Osteocyte (in vitro differentiated cells): Measurements from ENCODE around the gene CD93. TPM values are rescaled to one million over a fixed set of nuclear protein-coding genes. Genes with fewer than 3 reads are reported as not detected.

Experiments used
- DNase-seq: peaks from one replicate; pipeline ENCODE4 v3.0.0; 2021; ENCODE audit warnings: mixed read lengths; ENCODE audit not compliant: unreplicated experiment; ENCODE audit errors: extremely low spot score
- H3K27ac Mint-ChIP-seq: one replicate; pipeline ENCODE4 v1.8.0; 2021; ENCODE audit warnings: mild to moderate bottlenecking, mixed read lengths; ENCODE audit not compliant: unreplicated experiment
- H3K27me3 Mint-ChIP-seq: one replicate; pipeline ENCODE4 v1.8.0; 2021; ENCODE audit warnings: mixed read lengths; ENCODE audit not compliant: unreplicated experiment
- H3K36me3 Mint-ChIP-seq: one replicate; pipeline ENCODE4 v1.8.0; 2021; ENCODE audit warnings: mixed read lengths; ENCODE audit not compliant: unreplicated experiment
- H3K4me1 Mint-ChIP-seq: one replicate; pipeline ENCODE4 v1.8.0; 2021; ENCODE audit warnings: mixed read lengths; ENCODE audit not compliant: unreplicated experiment
- H3K4me3 Mint-ChIP-seq: one replicate; pipeline ENCODE4 v1.8.0; 2021; ENCODE audit warnings: mild to moderate bottlenecking, moderate library complexity, mixed read lengths; ENCODE audit not compliant: unreplicated experiment
- H3K9me3 Mint-ChIP-seq: one replicate; pipeline ENCODE4 v1.8.0; 2021; ENCODE audit warnings: mixed read lengths; ENCODE audit not compliant: unreplicated experiment
- CTCF ChIP-seq: fragments of 200-600 bp; sonication (generic); IDR thresholded peaks from 2 replicates; pipeline ENCODE4 v1.5.0; 2021; ENCODE audit warnings: antibody characterized with exemption, mild to moderate bottlenecking, moderate library complexity
- total RNA-seq: library from RNA; stranded (reverse); gene quantifications from 2 replicates; pipeline ENCODE4 v1.2.1, GENCODE V29; 2021

The CD93 gene
- total RNA-seq, 1 donor from 2014 or later = 0.21 TPM

- TF ChIP-seq CTCF = no peak
- Mint-ChIP-seq H3K4me3 (no peak within 1 kb of the TSS), H3K4me1 (peaks cover 16% of the 10 kb centered on the region), H3K36me3 (no peaks in the 10 kb centered on the region), H3K9me3 (no peaks in the 10 kb centered on the region), H3K27ac (no peak within 1 kb of the TSS), H3K27me3 (no peaks in the 10 kb centered on the region)
- DNase-seq = no peak
Observed at GRCh38 chr20:23034721-23035671, 51.1 kb downstream of the CD93 start, which contains the start of gene SSTR4. SSTR4 (plus strand) TSS chr20:23035312; CDS start chr20:23035484, 172 bp downstream.

GRCh38 chr20:23033918-23034317 is 52.2 kb downstream of the CD93 start:
- TF ChIP-seq CTCF = no peak
- Mint-ChIP-seq H3K4me3 (no peak overlapping the region), H3K9me3 (no peaks in the 10 kb centered on the region), H3K27me3 (no peaks in the 10 kb centered on the region), H3K4me1 (peaks cover 5% of the 10 kb centered on the region), H3K27ac (no peak overlapping the region), H3K36me3 (no peaks in the 10 kb centered on the region)
- no peak for DNase-seq

- H3K27me3 Mint-ChIP-seq = no peaks in the 10 kb centered on the region
- H3K9me3 Mint-ChIP-seq = no peaks in the 10 kb centered on the region
- H3K27ac Mint-ChIP-seq = no peak overlapping the region
- H3K4me3 Mint-ChIP-seq = no peak overlapping the region
- H3K4me1 Mint-ChIP-seq = peaks cover 5% of the 10 kb centered on the region
- no peaks in the 10 kb centered on the region for H3K36me3 Mint-ChIP-seq
- no peak for TF ChIP-seq CTCF
- no peak for DNase-seq
Observed at GRCh38 chr20:23032750-23033078, 53.4 kb downstream of the CD93 start.

GRCh38 chr20:23032056-23032749 is 53.9 kb downstream of the CD93 start:
- no peaks in the 10 kb centered on the region for H3K36me3 Mint-ChIP-seq
- no peaks in the 10 kb centered on the region for H3K27me3 Mint-ChIP-seq

More at GRCh38 chr20:23032056-23032749, 53.9 kb downstream of the CD93 start:
- no peak overlapping the region for H3K4me3 Mint-ChIP-seq
- H3K4me1 Mint-ChIP-seq = peaks cover 5% of the 10 kb centered on the region
- no peak for DNase-seq
- H3K9me3 Mint-ChIP-seq = no peaks in the 10 kb centered on the region
- no peak for TF ChIP-seq CTCF
- H3K27ac Mint-ChIP-seq = no peak overlapping the region
